OCI-LY7 (cell line): ENCODE data around the gene DNAJC7. TPM values are rescaled to one million over a fixed set of nuclear protein-coding genes. Genes with fewer than 3 reads are reported as not detected.

ENCODE experiments used
- BruUV-seq: library from RNA; stranded (reverse); fragments of 400-500 nt; replicated peaks from 2 replicates; lab custom pipeline; 2021; lab: Mats Ljungman, UMichigan
- CTCF ChIA-PET: fragments of 300-600 bp; sonication (Branson Sonifier 250); formaldehyde crosslinking; loops from one replicate; lab custom pipeline; 2022; ENCODE audit warnings: antibody characterized with exemption; ENCODE audit not compliant: unreplicated experiment; lab: Charles Lee
- POLR2A ChIA-PET: fragments of 300-600 bp; sonication (Branson Sonifier 250); formaldehyde crosslinking; loops from one replicate; lab custom pipeline; 2022; ENCODE audit warnings: antibody characterized with exemption; lab: Charles Lee
- DNase-seq: peaks from one replicate; pipeline ENCODE4 v3.0.0-alpha.2; 2015; ENCODE audit warnings: low spot score
- H2AFZ ChIP-seq: fragments of 200-600 bp; sonication (generic), shearing (Covaris generic); 2 replicates; pipeline ENCODE4 v1.6.1; 2014; ENCODE audit warnings: mild to moderate bottlenecking, antibody characterized with exemption, low read length, moderate library complexity
- H3K27ac ChIP-seq: fragments of 200-600 bp; sonication (generic); 2 replicates; pipeline ENCODE4 v1.5.1; 2014; ENCODE audit warnings: mixed run types, low read depth, mild to moderate bottlenecking, moderate library complexity, low read length, inconsistent platforms; ENCODE audit not compliant: poor library complexity, severe bottlenecking
- H3K36me3 ChIP-seq: fragments of 200-600 bp; sonication (generic); 2 replicates; pipeline ENCODE4 v1.6.1; 2014; ENCODE audit warnings: mild to moderate bottlenecking, antibody characterized with exemption, low read length, moderate library complexity, mixed read lengths; ENCODE audit not compliant: insufficient read depth
- H3K4me1 ChIP-seq: fragments of 200-600 bp; sonication (generic); 2 replicates; pipeline ENCODE4 v1.5.1; 2014; ENCODE audit warnings: mild to moderate bottlenecking, low read length; ENCODE audit not compliant: insufficient read depth, poor library complexity, severe bottlenecking
- H3K4me2 ChIP-seq: fragments of 200-600 bp; sonication (generic); 2 replicates; pipeline ENCODE4 v1.6.1; 2014; ENCODE audit warnings: mild to moderate bottlenecking, low read length
- H3K4me3 ChIP-seq: fragments of 200-600 bp; sonication (generic); 2 replicates; pipeline ENCODE4 v1.5.1; 2014; ENCODE audit warnings: mild to moderate bottlenecking, low read depth, low read length; ENCODE audit not compliant: poor library complexity, severe bottlenecking
- H3K79me2 ChIP-seq: fragments of 200-600 bp; sonication (generic); 2 replicates; pipeline ENCODE4 v1.6.1; 2016; ENCODE audit warnings: low read depth, mild to moderate bottlenecking, low read length, moderate library complexity, mixed read lengths; ENCODE audit not compliant: insufficient read depth
- H3K9me2 ChIP-seq: fragments of 200-600 bp; sonication (generic); 2 replicates; pipeline ENCODE4 v1.6.1; 2016; ENCODE audit warnings: mild to moderate bottlenecking, low read length, mixed read lengths; ENCODE audit not compliant: insufficient read depth
- H3K9me3 ChIP-seq: fragments of 200-600 bp; sonication (generic); 2 replicates; pipeline ENCODE4 v1.6.1; 2014; ENCODE audit warnings: mild to moderate bottlenecking, mixed run types, low read length, mixed read lengths
- H4K20me1 ChIP-seq: fragments of 200-600 bp; sonication (generic); 2 replicates; pipeline ENCODE4 v1.6.1; 2014; ENCODE audit warnings: mild to moderate bottlenecking, antibody characterized with exemption, low read length, moderate library complexity, mixed read lengths; ENCODE audit not compliant: insufficient read depth
- EZH2phosphoT487 ChIP-seq: fragments of 200-600 bp; sonication (generic); IDR thresholded peaks from 2 replicates; pipeline ENCODE4 v1.6.1; 2018; ENCODE audit warnings: low read depth, borderline replicate concordance, mild to moderate bottlenecking, mixed run types, antibody characterized with exemption, low read length, moderate library complexity, mixed read lengths
- intact Hi-C: fragments of 100-400 bp; cut with micrococcal nuclease; formaldehyde crosslinking; loops from one replicate; pipeline ENCODE4 v1.10.0; 2022; ENCODE audit not compliant: unreplicated experiment
- total RNA-seq, 2 experiments: library from RNA; depleted of rRNA in 1 of 2; stranded (reverse); fragments of >200 nt in 1 of 2; shearing (Covaris generic) in 1 of 2; gene quantifications; 2 replicates each; pipeline ENCODE4 v1.2.3, GENCODE V29; 2014 to 2022
- TF ChIP-seq, protein P1 (sequence below): fragments of 200-600 bp; sonication (generic); conservative IDR thresholded peaks from 2 replicates; pipeline ENCODE4 v1.5.1; 2014; ENCODE audit warnings: mild to moderate bottlenecking, antibody characterized with exemption, low read length, moderate library complexity, mixed read lengths

The DNAJC7 gene
- total RNA-seq, 2 experiments from 2014 or later = 76.4 to 124 TPM

DNA sequence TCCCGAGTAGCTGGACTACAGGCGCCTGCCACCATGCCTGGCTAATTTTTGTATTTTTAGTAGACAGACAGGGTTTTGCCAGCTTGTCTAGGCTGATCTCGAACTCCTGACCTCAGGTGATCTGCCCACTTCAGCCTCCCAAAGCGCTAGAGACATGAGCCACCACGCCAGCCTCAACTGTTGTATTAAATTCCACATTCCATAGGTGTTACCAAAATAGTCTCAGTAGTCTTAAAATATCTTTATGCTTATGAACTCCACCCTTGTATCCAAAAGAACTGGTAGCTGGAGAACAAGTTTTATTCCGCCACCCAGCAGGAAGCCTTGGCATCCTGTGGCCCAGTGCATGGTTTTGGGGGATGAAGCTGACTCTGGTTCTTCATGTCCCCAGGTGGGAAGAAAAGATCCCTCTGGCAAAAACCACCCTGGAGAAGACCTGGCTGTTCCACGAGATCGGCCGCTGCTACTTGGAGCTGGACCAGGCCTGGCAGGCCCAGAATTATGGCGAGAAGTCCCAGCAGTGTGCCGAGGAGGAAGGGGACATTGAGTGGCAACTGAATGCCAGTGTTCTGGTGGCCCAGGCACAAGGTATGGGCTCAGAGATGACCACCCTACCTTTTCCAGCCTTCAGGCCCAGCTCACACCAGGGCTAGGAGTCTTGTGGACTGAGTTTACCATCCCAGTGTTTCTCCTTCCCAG, 68.3 kb downstream of the DNAJC7 start:
- Histone ChIP-seq H3K79me2 (no peaks in the 10 kb centered on the region), H3K9me3 (no peaks in the 10 kb centered on the region), H3K4me3 (no peak overlapping the region), H4K20me1 (no peaks in the 10 kb centered on the region), H3K4me1 (no peaks in the 10 kb centered on the region), H2AFZ (no peak overlapping the region), H3K9me2 (no peaks in the 10 kb centered on the region), H3K27ac (no peak overlapping the region), H3K36me3 (no peaks in the 10 kb centered on the region), H3K4me2 (no peak overlapping the region)
- ChIA-PET CTCF (no interaction called here), POLR2A (no interaction called here)
- TF ChIP-seq EZH2phosphoT487 = no peak
- TF ChIP-seq, protein P1, sequence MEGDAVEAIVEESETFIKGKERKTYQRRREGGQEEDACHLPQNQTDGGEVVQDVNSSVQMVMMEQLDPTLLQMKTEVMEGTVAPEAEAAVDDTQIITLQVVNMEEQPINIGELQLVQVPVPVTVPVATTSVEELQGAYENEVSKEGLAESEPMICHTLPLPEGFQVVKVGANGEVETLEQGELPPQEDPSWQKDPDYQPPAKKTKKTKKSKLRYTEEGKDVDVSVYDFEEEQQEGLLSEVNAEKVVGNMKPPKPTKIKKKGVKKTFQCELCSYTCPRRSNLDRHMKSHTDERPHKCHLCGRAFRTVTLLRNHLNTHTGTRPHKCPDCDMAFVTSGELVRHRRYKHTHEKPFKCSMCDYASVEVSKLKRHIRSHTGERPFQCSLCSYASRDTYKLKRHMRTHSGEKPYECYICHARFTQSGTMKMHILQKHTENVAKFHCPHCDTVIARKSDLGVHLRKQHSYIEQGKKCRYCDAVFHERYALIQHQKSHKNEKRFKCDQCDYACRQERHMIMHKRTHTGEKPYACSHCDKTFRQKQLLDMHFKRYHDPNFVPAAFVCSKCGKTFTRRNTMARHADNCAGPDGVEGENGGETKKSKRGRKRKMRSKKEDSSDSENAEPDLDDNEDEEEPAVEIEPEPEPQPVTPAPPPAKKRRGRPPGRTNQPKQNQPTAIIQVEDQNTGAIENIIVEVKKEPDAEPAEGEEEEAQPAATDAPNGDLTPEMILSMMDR = no peak
- DNase-seq = no peak
- intact Hi-C loops = no loop called here
- BruUV-seq = no TSS peak

DNA sequence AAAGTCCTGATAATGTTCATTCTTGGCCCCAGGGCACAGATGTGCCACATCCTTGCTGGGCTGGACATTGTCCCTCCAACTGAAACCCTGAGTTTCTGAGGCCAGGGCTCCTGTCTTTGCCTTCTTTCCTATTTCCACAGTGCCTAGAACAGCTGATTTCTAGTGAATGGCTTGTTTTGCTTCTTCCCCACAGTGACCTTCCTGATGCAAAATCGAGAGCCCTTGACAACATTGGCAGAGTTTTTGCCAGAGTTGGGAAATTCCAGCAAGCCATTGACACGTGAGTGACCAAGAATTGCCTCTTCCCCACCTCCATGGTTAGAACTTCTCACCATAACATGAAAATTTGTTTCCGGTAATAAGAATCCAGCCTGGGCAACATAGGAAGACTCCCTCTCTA, 72.3 kb downstream of the DNAJC7 start:
- Histone ChIP-seq H4K20me1 (no peaks in the 10 kb centered on the region), H2AFZ (no peak overlapping the region), H3K4me1 (no peaks in the 10 kb centered on the region), H3K9me2 (no peaks in the 10 kb centered on the region), H3K4me3 (no peak overlapping the region), H3K9me3 (no peaks in the 10 kb centered on the region), H3K79me2 (no peaks in the 10 kb centered on the region), H3K27ac (no peak overlapping the region), H3K36me3 (no peaks in the 10 kb centered on the region), H3K4me2 (no peak overlapping the region)
- POLR2A ChIA-PET = no interaction called here
- intact Hi-C loops = no loop called here
- CTCF ChIA-PET = no interaction called here
- no TSS peak for BruUV-seq
- DNase-seq = no peak
- TF ChIP-seq EZH2phosphoT487 = no peak
- TF ChIP-seq, protein P1 = no peak

DNA sequence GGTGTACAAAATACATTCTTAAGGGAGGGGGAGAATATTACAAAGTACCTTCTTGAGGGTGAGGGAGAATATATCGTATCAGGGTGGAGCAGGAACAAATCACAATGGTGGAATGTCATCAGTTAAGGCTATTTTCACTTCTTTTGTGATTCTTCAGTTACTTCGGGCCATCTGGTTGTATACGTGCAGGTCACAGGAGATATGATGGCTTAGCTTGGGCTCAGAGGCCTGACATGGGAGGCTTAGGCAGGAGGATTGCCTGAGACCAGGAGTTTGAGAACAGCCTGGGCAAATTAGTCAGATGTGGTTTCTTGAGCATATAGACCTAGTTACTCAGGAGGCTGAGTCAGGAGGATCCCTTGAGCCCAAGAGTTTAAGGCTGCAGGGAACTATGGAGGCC, 73.7 kb downstream of the DNAJC7 start:
- Histone ChIP-seq H3K9me2 (no peaks in the 10 kb centered on the region), H3K4me2 (no peak overlapping the region), H2AFZ (no peak overlapping the region), H3K9me3 (no peaks in the 10 kb centered on the region), H3K4me1 (no peaks in the 10 kb centered on the region), H3K79me2 (no peaks in the 10 kb centered on the region), H3K4me3 (no peak overlapping the region), H4K20me1 (no peaks in the 10 kb centered on the region), H3K27ac (no peak overlapping the region), H3K36me3 (no peaks in the 10 kb centered on the region)
- POLR2A ChIA-PET = no interaction called here
- no peak for TF ChIP-seq EZH2phosphoT487
- TF ChIP-seq, protein P1 = no peak
- DNase-seq = no peak
- no TSS peak for BruUV-seq
- CTCF ChIA-PET = no interaction called here
- intact Hi-C loops = no loop called here
